GM23338 (cell line): Measurements from ENCODE around the gene RTL10. TPM values are rescaled to one million over a fixed set of nuclear protein-coding genes. Genes with fewer than 3 reads are reported as not detected.

Experiments
- ATAC-seq: fragments of 200-7000 bp; cut with Tn5 transposase; 3 replicates; pipeline ENCODE4 v1.9.1; 2020
- DNase-seq: peaks from one replicate; pipeline ENCODE4 v3.0.0-alpha.2; 2015; ENCODE audit warnings: low spot score
- H2AFZ ChIP-seq: fragments of 200-600 bp; sonication (generic); 2 replicates; pipeline ENCODE4 v1.8.0; 2016; ENCODE audit warnings: antibody characterized with exemption, mild to moderate bottlenecking, moderate library complexity
- H3F3A ChIP-seq: fragments of 200-600 bp; sonication (generic); replicated peaks from 2 replicates; pipeline ENCODE4 v1.8.0; 2017; ENCODE audit warnings: antibody characterized with exemption, mixed run types, low read depth
- H3K27ac ChIP-seq: fragments of 200-600 bp; sonication (generic); 2 replicates; pipeline ENCODE4 v1.6.1; 2016; ENCODE audit warnings: low read depth
- H3K27me3 ChIP-seq: fragments of 200-600 bp; sonication (generic); 2 replicates; pipeline ENCODE4 v1.8.0; 2016; ENCODE audit warnings: mild to moderate bottlenecking, mixed run types, moderate library complexity; ENCODE audit not compliant: insufficient read depth
- H3K36me3 ChIP-seq: fragments of 200-600 bp; sonication (generic); 2 replicates; pipeline ENCODE4 v1.8.0; 2016; ENCODE audit warnings: mild to moderate bottlenecking; ENCODE audit not compliant: insufficient read depth
- H3K4me1 ChIP-seq: fragments of 200-600 bp; sonication (generic); 2 replicates; pipeline ENCODE4 v1.8.0; 2016; ENCODE audit warnings: mild to moderate bottlenecking, moderate library complexity; ENCODE audit not compliant: insufficient read depth
- H3K4me2 ChIP-seq: fragments of 200-600 bp; sonication (generic); 2 replicates; pipeline ENCODE4 v1.7.1; 2017; ENCODE audit warnings: mixed run types
- H3K4me3 ChIP-seq: fragments of 200-600 bp; sonication (generic); 2 replicates; pipeline ENCODE4 v1.6.1; 2016; ENCODE audit warnings: mixed run types
- H3K79me2 ChIP-seq: fragments of 200-600 bp; sonication (generic); replicated peaks from 2 replicates; pipeline ENCODE4 v1.8.0; 2017; ENCODE audit warnings: mild to moderate bottlenecking; ENCODE audit not compliant: insufficient read depth
- H3K9me2 ChIP-seq: fragments of 200-600 bp; sonication (generic); 2 replicates; pipeline ENCODE4 v1.8.0; 2017; ENCODE audit not compliant: insufficient read depth
- H4K20me1 ChIP-seq: fragments of 200-600 bp; sonication (generic); replicated peaks from 2 replicates; pipeline ENCODE4 v1.8.0; 2017; ENCODE audit warnings: mild to moderate bottlenecking; ENCODE audit not compliant: insufficient read depth
- H3K27ac Mint-ChIP-seq: 2 replicates; pipeline ENCODE4 v1.8.0; 2020; ENCODE audit warnings: inconsistent platforms, mild to moderate bottlenecking, moderate library complexity, mixed read lengths
- H3K27me3 Mint-ChIP-seq: 3 replicates; pipeline ENCODE4 v1.8.0; 2022; ENCODE audit warnings: low read depth, mild to moderate bottlenecking, moderate library complexity, mixed read lengths, inconsistent platforms; ENCODE audit not compliant: insufficient read depth, poor library complexity
- H3K36me3 Mint-ChIP-seq: 3 replicates; pipeline ENCODE4 v1.8.0; 2021; ENCODE audit warnings: low read depth, mild to moderate bottlenecking, inconsistent platforms, moderate library complexity, mixed read lengths
- H3K4me1 Mint-ChIP-seq: 3 replicates; pipeline ENCODE4 v1.8.0; 2020; ENCODE audit warnings: mild to moderate bottlenecking, inconsistent platforms, mixed read lengths
- H3K4me3 Mint-ChIP-seq: 3 replicates; pipeline ENCODE4 v1.8.0; 2021; ENCODE audit warnings: moderate library complexity, mild to moderate bottlenecking, inconsistent platforms, mixed read lengths
- H3K9me3 Mint-ChIP-seq: 3 replicates; pipeline ENCODE4 v1.8.0; 2020; ENCODE audit warnings: moderate library complexity, mild to moderate bottlenecking, inconsistent platforms, mixed read lengths
- CREB1 ChIP-seq: fragments of 250-450 bp; sonication (Bioruptor Pico); IDR thresholded peaks from 2 replicates; pipeline ENCODE4 v1.5.0; 2020; ENCODE audit warnings: low read depth, mild to moderate bottlenecking, moderate library complexity
- CTCF ChIP-seq, 2 experiments: fragments of 200-600 bp in 1 of 2; sonication (generic) in 1 of 2; conservative IDR thresholded peaks; 2 replicates each; pipeline versions ENCODE4 v1.5.1 to v1.6.1; 2016 to 2017; ENCODE audit warnings: antibody characterized with exemption in 2 of 2, low read depth in 2 of 2, mild to moderate bottlenecking in 2 of 2, moderate library complexity in 1 of 2
- ETS1 ChIP-seq: IDR thresholded peaks from 2 replicates; pipeline ENCODE4 v1.6.1; 2016; ENCODE audit warnings: antibody characterized with exemption
- EZH2 ChIP-seq: fragments of 200-600 bp; sonication (generic); IDR thresholded peaks from one replicate; pipeline ENCODE4 v1.8.0; 2017; ENCODE audit warnings: antibody characterized with exemption, mild to moderate bottlenecking, low read depth; ENCODE audit not compliant: unreplicated experiment
- EZH2phosphoT487 ChIP-seq: fragments of 200-600 bp; sonication (generic); IDR thresholded peaks from one replicate; pipeline ENCODE4 v1.8.1; 2018; ENCODE audit warnings: antibody characterized with exemption; ENCODE audit not compliant: unreplicated experiment
- JUNB ChIP-seq: IDR thresholded peaks from one replicate; pipeline ENCODE4 v1.6.1; 2016; ENCODE audit warnings: antibody characterized with exemption; ENCODE audit not compliant: unreplicated experiment
- NANOG ChIP-seq: IDR thresholded peaks from 2 replicates; pipeline ENCODE4 v1.6.1; 2016; ENCODE audit warnings: antibody characterized with exemption, borderline replicate concordance
- POLR2AphosphoS5 ChIP-seq: IDR thresholded peaks from 2 replicates; pipeline ENCODE4 v1.6.1; 2016; ENCODE audit warnings: antibody characterized with exemption, low read depth
- REST ChIP-seq: IDR thresholded peaks from one replicate; pipeline ENCODE4 v1.6.1; 2018; ENCODE audit warnings: antibody characterized with exemption; ENCODE audit not compliant: unreplicated experiment
- STAT1 ChIP-seq: IDR thresholded peaks from one replicate; pipeline ENCODE4 v1.6.1; 2016; ENCODE audit warnings: antibody characterized with exemption; ENCODE audit not compliant: unreplicated experiment
- ZNF114 ChIP-seq: fragments of 250-450 bp; sonication (Bioruptor Pico); IDR thresholded peaks from 2 replicates; pipeline ENCODE4 v1.5.0; 2020; ENCODE audit warnings: mild to moderate bottlenecking, moderate library complexity
- ZNF331 ChIP-seq: fragments of 250-450 bp; sonication (Bioruptor Pico); IDR thresholded peaks from 2 replicates; pipeline ENCODE4 v1.5.0; 2020; ENCODE audit warnings: low read depth, mild to moderate bottlenecking, moderate library complexity
- ZNF462 ChIP-seq: fragments of 250-450 bp; sonication (Bioruptor Pico); IDR thresholded peaks from 2 replicates; pipeline ENCODE4 v1.5.0; 2020; ENCODE audit warnings: mild to moderate bottlenecking, moderate library complexity
- polyA plus RNA-seq: library from polyadenylated mRNA; unstranded; fragments of >200 nt; fragmentation: Nextera tagmentation; extraction: Ambion mirVana; gene quantifications from 2 replicates; pipeline ENCODE4 v1.2.1, GENCODE V29; 2016
- total RNA-seq: library from RNA; depleted of rRNA; stranded (reverse); fragments of >200 nt; shearing (Covaris generic); gene quantifications from 2 replicates; pipeline ENCODE4 v1.2.3, GENCODE V29; 2014

The RTL10 gene
- total and polyA plus RNA-seq, 2 experiments from 2014 or later = 9.4 to 17.4 TPM

- DNase-seq = no peak
- no peak overlapping the region for H3K27ac Mint-ChIP-seq
- H3K4me3 Mint-ChIP-seq = no peak overlapping the region
- H3K27me3 Mint-ChIP-seq = peaks cover 4% of the 10 kb centered on the region
- H3K4me1 Mint-ChIP-seq = peaks cover 5% of the 10 kb centered on the region; the same call in 2 of the 3 replicates
- no peaks in the 10 kb centered on the region for H3F3A ChIP-seq
- H3K27me3 ChIP-seq = no peaks in the 10 kb centered on the region
- H4K20me1 ChIP-seq = no peaks in the 10 kb centered on the region
- no peaks in the 10 kb centered on the region; the same call in 1 of the 3 replicates for H3K9me3 Mint-ChIP-seq
- TF ChIP-seq CREB1 (CRISPR knock-in tag) = no peak
- TF ChIP-seq CTCF (conservative IDR thresholded peaks at IDR 0.05; ENCODE audit: low read depth in 2 of 2) = no peak
- TF ChIP-seq EZH2 = no peak
- no peak for TF ChIP-seq STAT1
- no peak for TF ChIP-seq EZH2phosphoT487
- TF ChIP-seq POLR2AphosphoS5 = no peak
- TF ChIP-seq ETS1 = no peak
- no peak for TF ChIP-seq JUNB
- TF ChIP-seq ZNF462 (CRISPR knock-in tag) = no peak
- TF ChIP-seq NANOG = no peak
- TF ChIP-seq REST = no peak
- no peak for TF ChIP-seq ZNF331 (CRISPR knock-in tag)
- TF ChIP-seq ZNF114 (CRISPR knock-in tag) = no peak
- no peak overlapping the region for H2AFZ ChIP-seq
- no peak overlapping the region for H3K4me3 ChIP-seq
- ATAC-seq = no peak
- no peak overlapping the region for H3K27ac ChIP-seq
- no peaks in the 10 kb centered on the region for H3K36me3 ChIP-seq
- H3K9me2 ChIP-seq = no peaks in the 10 kb centered on the region
- no peaks in the 10 kb centered on the region for H3K36me3 Mint-ChIP-seq
- H3K4me1 ChIP-seq = no peaks in the 10 kb centered on the region
- no peaks in the 10 kb centered on the region for H3K79me2 ChIP-seq
- H3K4me2 ChIP-seq = no peak overlapping the region
Observed at GRCh38 chr22:19826619-19826950, 28.1 kb downstream of the RTL10 start.
